Measurements from ENCODE around the gene GRB10. TPM values are rescaled to one million over a fixed set of nuclear protein-coding genes. Genes with fewer than 3 reads are reported as not detected.

GRB10 gene
- total and polyA plus RNA-seq, 5 experiments from 2014 or later: 0.47 to 2.9 (median 1.0) TPM

DNA sequence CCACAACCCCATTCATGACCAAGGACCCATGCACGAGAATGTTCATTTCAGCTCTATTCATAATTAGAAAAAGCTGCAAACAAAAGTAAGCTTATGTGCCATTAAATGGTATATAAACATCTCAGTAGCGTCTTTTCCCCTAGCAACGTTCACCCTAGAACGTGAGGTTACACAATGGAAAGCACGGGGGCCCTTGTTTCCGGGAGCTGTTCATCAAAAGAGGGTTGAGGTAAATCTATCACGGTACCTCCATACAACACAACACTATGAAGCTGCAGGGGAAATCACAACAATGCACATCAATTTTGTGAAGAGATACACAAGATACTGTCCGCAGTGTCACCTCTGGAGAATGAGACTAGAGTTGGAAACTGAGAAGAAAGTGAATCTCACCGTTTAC lies 136.6 kb downstream of the GRB10 start:
- Mint-ChIP-seq H3K27ac (no peak overlapping the region), H3K4me1 (peaks cover 0 to 6% (median 0%) of the 10 kb centered on the region in 4 donors), H3K4me3 (no peak overlapping the region), H3K9me3 (no peaks in the 10 kb centered on the region), H3K27me3 (peaks cover 0 to 4% (median 0%) of the 10 kb centered on the region in 5 donors), H3K36me3 (no peaks in the 10 kb centered on the region)
- POLR2A ChIA-PET: no interaction called here
- DNase-seq (no peak), ATAC-seq (no peak)

DNA sequence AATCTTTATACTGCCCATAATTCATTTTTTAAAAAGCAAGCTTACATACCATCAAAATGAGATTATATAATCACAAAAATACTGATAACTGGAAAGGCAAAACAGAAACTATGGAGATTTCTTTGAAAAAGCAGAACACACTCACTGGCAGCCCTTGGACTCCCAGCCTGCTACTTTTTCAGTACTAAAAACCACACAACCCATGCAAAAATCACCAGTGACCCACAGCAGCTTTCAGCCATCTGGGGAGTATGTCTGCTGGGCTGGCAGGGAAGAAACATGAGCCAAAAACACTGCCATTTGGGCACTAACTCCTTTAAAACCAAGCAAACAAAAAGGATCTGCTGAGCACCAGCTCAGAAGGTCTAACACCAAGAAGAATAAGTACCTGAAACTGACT lies 137.5 kb downstream of the GRB10 start:
- no peak for ATAC-seq

GRCh38 chr7:50644586-50644985 lies 138.1 kb downstream of the GRB10 start:
- Mint-ChIP-seq H3K4me1 (peaks cover 0 to 4% (median 0%) of the 10 kb centered on the region in 4 donors), H3K9me3 (no peaks in the 10 kb centered on the region), H3K27me3 (peaks cover 0 to 4% (median 0%) of the 10 kb centered on the region in 5 donors), H3K36me3 (no peaks in the 10 kb centered on the region), H3K27ac (peak overlapping the region in 1 of 10 donors; percentile 75), H3K4me3 (no peak overlapping the region)
- POLR2A ChIA-PET: no interaction called here
- DNase-seq (no peak), ATAC-seq (no peak)

More for the DNA sequence above, 137.5 kb downstream of the GRB10 start:
- no peak for DNase-seq
- Mint-ChIP-seq H3K27ac (no peak overlapping the region), H3K27me3 (peaks cover 0 to 4% (median 0%) of the 10 kb centered on the region in 5 donors), H3K4me3 (no peak overlapping the region), H3K36me3 (no peaks in the 10 kb centered on the region), H3K4me1 (peaks cover 0 to 6% (median 0%) of the 10 kb centered on the region in 4 donors), H3K9me3 (no peaks in the 10 kb centered on the region)
- POLR2A ChIA-PET: no interaction called here

DNA sequence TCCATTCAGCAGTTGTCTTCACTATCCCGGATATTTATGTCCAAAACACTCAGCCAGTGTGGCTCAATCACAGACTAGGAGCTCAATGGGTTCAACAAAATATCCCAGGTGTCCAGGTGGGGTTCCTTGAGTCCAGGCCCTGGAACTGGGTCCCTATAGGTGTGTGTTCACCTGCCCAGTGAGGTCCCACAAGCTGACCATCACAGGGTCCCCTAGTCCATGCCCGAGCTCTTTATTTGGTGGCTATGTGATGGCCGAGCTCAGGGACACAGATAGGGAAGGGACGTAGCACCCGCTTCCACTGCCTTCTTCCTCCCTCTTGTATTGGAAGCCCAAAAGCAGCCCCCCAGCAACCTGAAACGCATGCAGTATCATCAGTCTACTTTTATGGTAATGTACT lies 138.6 kb downstream of the GRB10 start:
- POLR2A ChIA-PET: no interaction called here
- H3K4me1 Mint-ChIP-seq: peaks cover 0 to 4% (median 0%) of the 10 kb centered on the region in 4 donors

GRCh38 chr7:50641442-50642405 lies 141.0 kb downstream of the GRB10 start:
- Mint-ChIP-seq H3K4me1 (peaks cover 0 to 2% (median 0%) of the 10 kb centered on the region in 4 donors), H3K4me3 (no peak overlapping the region), H3K9me3 (peaks cover 0 to 3% (median 0%) of the 10 kb centered on the region in 9 donors), H3K27ac (no peak overlapping the region), H3K36me3 (no peaks in the 10 kb centered on the region), H3K27me3 (no peaks in the 10 kb centered on the region)
- POLR2A ChIA-PET: no interaction called here
- no peak for DNase-seq
- ATAC-seq: no peak

More for the DNA sequence above, 138.6 kb downstream of the GRB10 start:
- Mint-ChIP-seq H3K36me3 (no peaks in the 10 kb centered on the region), H3K9me3 (no peaks in the 10 kb centered on the region), H3K4me3 (no peak overlapping the region), H3K27ac (no peak overlapping the region), H3K27me3 (peaks cover 0 to under 1% (median 0%) of the 10 kb centered on the region in 5 donors)
- DNase-seq: no peak
- no peak for ATAC-seq

DNA sequence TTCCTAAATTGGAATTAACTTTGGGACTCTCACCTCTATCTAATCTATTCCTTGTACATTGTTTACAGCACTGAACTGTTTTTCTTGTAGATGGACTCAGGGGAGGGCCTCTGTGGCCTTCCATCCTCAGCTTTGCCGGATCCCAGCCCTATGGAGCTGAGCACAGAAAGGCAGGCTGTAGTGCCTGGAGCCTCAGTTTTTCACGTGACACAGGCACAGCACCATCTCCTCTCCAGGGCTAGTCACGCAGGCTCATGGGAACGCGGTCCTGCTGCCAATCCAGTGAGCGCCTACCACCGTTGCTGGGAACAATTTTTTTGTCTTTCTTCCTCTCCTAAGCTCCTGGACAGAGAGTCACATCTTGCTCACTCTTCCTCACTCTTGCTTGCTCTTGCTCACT lies 141.9 kb downstream of the GRB10 start:
- Mint-ChIP-seq H3K9me3 (peaks cover 0 to 3% (median 0%) of the 10 kb centered on the region in 9 donors), H3K4me1 (peaks cover 0 to 2% (median 0%) of the 10 kb centered on the region in 4 donors), H3K36me3 (no peaks in the 10 kb centered on the region), H3K4me3 (no peak overlapping the region), H3K27me3 (no peaks in the 10 kb centered on the region), H3K27ac (peak overlapping the region in 1 of 10 donors; percentile 21)
- no peak for ATAC-seq
- DNase-seq: no peak
- POLR2A ChIA-PET: no interaction called here

DNA sequence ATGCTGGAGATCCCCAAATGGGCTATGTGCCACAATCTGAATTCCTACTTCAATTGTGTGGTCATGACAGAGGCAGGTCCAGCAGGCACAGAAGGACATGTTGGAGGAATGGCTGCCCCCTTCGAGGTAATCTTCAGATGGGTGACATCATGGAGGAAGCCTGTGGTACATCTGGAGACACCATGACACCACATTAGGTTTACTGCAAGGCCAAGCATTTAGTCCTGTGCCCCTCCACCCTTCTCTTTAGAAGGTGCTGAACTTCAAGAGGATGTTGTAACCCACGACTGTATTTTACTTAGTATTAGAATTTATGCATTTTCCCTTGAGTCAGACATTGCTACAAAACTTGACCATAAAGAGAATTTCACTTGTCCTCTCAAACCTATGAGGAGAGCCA lies 142.4 kb downstream of the GRB10 start:
- no peak for DNase-seq
- ATAC-seq: no peak
- Mint-ChIP-seq H3K4me1 (peaks cover 0 to 2% (median 0%) of the 10 kb centered on the region in 4 donors), H3K27ac (no peak overlapping the region), H3K9me3 (peaks cover 0 to 3% (median 0%) of the 10 kb centered on the region in 9 donors), H3K4me3 (no peak overlapping the region), H3K36me3 (no peaks in the 10 kb centered on the region), H3K27me3 (peaks cover 0 to 3% (median 0%) of the 10 kb centered on the region in 5 donors)
- POLR2A ChIA-PET: no interaction called here

DNA sequence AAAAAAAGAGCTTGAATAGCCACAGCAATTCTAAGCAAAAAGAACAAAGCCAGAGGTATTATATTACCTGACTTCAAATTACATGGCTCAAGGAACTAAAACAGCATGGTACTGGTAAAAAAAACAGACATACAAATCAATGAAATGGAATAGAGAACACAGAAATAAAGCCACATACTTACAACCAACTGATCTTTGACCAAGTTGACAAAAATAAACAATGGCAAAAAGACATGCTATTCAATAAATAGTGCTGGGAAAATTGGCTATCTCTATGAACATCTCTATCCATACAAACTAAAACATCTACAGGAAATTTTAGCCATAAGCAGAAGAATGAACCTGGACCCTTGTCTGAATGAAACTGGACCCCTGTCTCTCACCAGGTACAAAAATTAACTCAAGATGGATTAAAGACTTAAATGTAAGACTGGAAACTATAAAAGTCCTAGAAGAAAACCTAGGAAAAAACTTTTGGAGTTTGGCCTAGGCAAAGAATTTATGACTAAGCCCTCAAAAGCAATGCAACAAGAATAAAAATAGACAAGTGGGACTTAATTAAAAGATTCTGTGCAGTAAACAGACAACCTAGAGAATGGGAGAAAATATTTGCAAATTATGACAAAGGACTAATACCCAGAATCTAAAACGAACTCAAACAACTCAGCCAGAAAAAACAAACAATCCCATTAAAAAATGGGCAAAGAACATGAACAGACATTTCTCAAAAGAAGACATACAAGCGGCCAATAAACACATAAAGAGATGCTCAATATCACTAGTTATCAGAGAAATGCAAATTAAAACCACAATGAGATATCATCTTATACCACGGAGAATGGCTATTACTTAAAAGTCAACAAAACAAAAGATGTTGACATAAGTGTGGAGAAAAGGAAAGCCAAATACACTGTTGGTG lies 144.7 kb downstream of the GRB10 start:
- Mint-ChIP-seq H3K36me3 (no peaks in the 10 kb centered on the region), H3K27ac (no peak overlapping the region), H3K9me3 (peaks cover 0 to 3% (median 0%) of the 10 kb centered on the region in 9 donors), H3K4me1 (peaks cover 0 to 9% (median 0%) of the 10 kb centered on the region in 4 donors), H3K4me3 (no peak overlapping the region), H3K27me3 (peaks cover 0 to 7% (median 4%) of the 10 kb centered on the region in 5 donors)
- POLR2A ChIA-PET: no interaction called here
- DNase-seq (no peak), ATAC-seq (no peak)

GRCh38 chr7:50634378-50634777 lies 148.3 kb downstream of the GRB10 start:
- peaks cover 0 to 10% (median 0%) of the 10 kb centered on the region in 4 donors for H3K4me1 Mint-ChIP-seq
- H3K36me3 Mint-ChIP-seq: no peaks in the 10 kb centered on the region
- peaks cover 0 to 3% (median 0%) of the 10 kb centered on the region in 9 donors for H3K9me3 Mint-ChIP-seq
- POLR2A ChIA-PET: no interaction called here
- no peak overlapping the region for H3K4me3 Mint-ChIP-seq
- ATAC-seq (no peak), DNase-seq (no peak)
- no peak overlapping the region for H3K27ac Mint-ChIP-seq
- peaks cover 0 to 7% (median 4%) of the 10 kb centered on the region in 5 donors for H3K27me3 Mint-ChIP-seq

GRCh38 chr7:50633414-50633710 lies 149.3 kb downstream of the GRB10 start:
- no peaks in the 10 kb centered on the region for H3K36me3 Mint-ChIP-seq
- peak overlapping the region in 1 of 10 donors; percentile 43 for H3K27ac Mint-ChIP-seq
- H3K27me3 Mint-ChIP-seq: peaks cover 2 to 7% (median 4%) of the 10 kb centered on the region in 5 donors
- DNase-seq (no peak), ATAC-seq (no peak)
- H3K4me3 Mint-ChIP-seq: no peak overlapping the region
- H3K4me1 Mint-ChIP-seq: peaks cover 0 to 8% (median 0%) of the 10 kb centered on the region in 4 donors
- peaks cover 0 to 3% (median 0%) of the 10 kb centered on the region in 9 donors for H3K9me3 Mint-ChIP-seq
- POLR2A ChIA-PET: interaction anchor here (0.6 kb wide), 2 partner anchors 16 to 164 kb away, joined by 3 read pairs; no protein-coding TSS in a partner anchor

- POLR2A ChIA-PET: interaction anchor here (0.6 kb wide), 2 partner anchors 17 to 164 kb away, joined by 3 read pairs; no protein-coding TSS in a partner anchor
- H3K4me1 Mint-ChIP-seq: peaks cover 0 to 10% (median 0%) of the 10 kb centered on the region in 4 donors
- DNase-seq: peak; percentile 19 to 77 (median 52)
- H3K9me3 Mint-ChIP-seq: peaks cover 0 to 3% (median 0%) of the 10 kb centered on the region in 9 donors
- no peak overlapping the region for H3K4me3 Mint-ChIP-seq
- peak; percentile 67 to 73 for ATAC-seq
- peaks cover 4 to 8% (median 6%) of the 10 kb centered on the region in 5 donors for H3K27me3 Mint-ChIP-seq
- peak overlapping the region in 1 of 10 donors; percentile 43 for H3K27ac Mint-ChIP-seq
- no peaks in the 10 kb centered on the region for H3K36me3 Mint-ChIP-seq
Observed at GRCh38 chr7:50632561-50633413, 149.9 kb downstream of the GRB10 start.

GRCh38 chr7:50631639-50632038 lies 151.1 kb downstream of the GRB10 start:
- no peak for ATAC-seq
- H3K27me3 Mint-ChIP-seq: peaks cover 4 to 9% (median 6%) of the 10 kb centered on the region in 5 donors
- peaks cover 0 to 2% (median 0%) of the 10 kb centered on the region in 9 donors for H3K9me3 Mint-ChIP-seq
- POLR2A ChIA-PET: no interaction called here
- H3K4me3 Mint-ChIP-seq: no peak overlapping the region
- no peaks in the 10 kb centered on the region for H3K36me3 Mint-ChIP-seq
- no peak for DNase-seq
- peaks cover 0 to 10% (median 0%) of the 10 kb centered on the region in 4 donors for H3K4me1 Mint-ChIP-seq
- no peak overlapping the region for H3K27ac Mint-ChIP-seq

Data from naive thymus-derived CD8-positive, alpha-beta T cell (primary cell).